ENCODE measurements around the gene EEF1AKMT2.
"Not testable (repeated sequence)": the region's sequence is repeated elsewhere in the genome, so short reads cannot be mapped to it uniquely, and the experiment has no call there.

The EEF1AKMT2 gene

GRCh38 chr10:124791547-124792348 is at the start of gene EEF1AKMT2:
Gene EEF1AKMT2 (minus strand): TSS chr10:124791887. CDS start chr10:124791833, 54 bp downstream.
- H3K4me3 Mint-ChIP-seq, result peak within 1 kb of the TSS; percentile 98
- peak within 1 kb of the TSS; percentile 98 for H3K27ac Mint-ChIP-seq
- H3K27me3 Mint-ChIP-seq, result no peaks in the 10 kb centered on the region
- no peaks in the 10 kb centered on the region for H3K9me3 Mint-ChIP-seq
- H3K36me3 Mint-ChIP-seq, result peaks cover 3% of the 10 kb centered on the region
- peaks cover 21% of the 10 kb centered on the region for H3K4me1 Mint-ChIP-seq

- Mint-ChIP-seq H3K27ac (no peak overlapping the region), H3K9me3 (no peaks in the 10 kb centered on the region), H3K27me3 (no peaks in the 10 kb centered on the region), H3K4me3 (no peak overlapping the region), H3K36me3 (peaks cover 6% of the 10 kb centered on the region), H3K4me1 (no peaks in the 10 kb centered on the region)
Measured at GRCh38 chr10:124837687-124838086, 46.0 kb upstream of the EEF1AKMT2 start.

GRCh38 chr10:124831116-124831515 is 39.4 kb upstream of the EEF1AKMT2 start:
- Mint-ChIP-seq H3K36me3 (peaks cover 4% of the 10 kb centered on the region), H3K4me1 (no peaks in the 10 kb centered on the region), H3K4me3 (no peak overlapping the region), H3K27ac (no peak overlapping the region), H3K27me3 (no peaks in the 10 kb centered on the region), H3K9me3 (no peaks in the 10 kb centered on the region)

DNA sequence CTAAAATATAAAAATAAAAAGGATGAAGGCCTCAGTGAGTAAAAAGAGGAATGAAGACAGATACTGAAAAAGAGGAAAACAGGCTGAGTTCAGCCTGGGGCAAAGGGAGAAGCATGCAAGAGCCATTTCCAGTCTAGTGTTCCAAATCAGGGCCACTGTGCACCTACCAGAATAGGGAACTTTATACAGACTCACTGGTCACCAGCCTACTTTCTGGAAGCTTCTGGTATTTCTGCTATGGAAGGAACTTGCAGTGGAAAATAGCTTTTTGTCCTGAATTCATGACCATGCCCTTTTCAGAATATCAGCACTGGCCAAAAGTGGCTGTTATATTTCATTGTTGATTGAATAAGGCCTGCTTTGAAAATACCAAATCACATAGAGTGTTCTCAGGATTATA is 38.8 kb upstream of the EEF1AKMT2 start:
- H3K27me3 Mint-ChIP-seq, result no peaks in the 10 kb centered on the region
- H3K4me3 Mint-ChIP-seq, result no peak overlapping the region
- H3K27ac Mint-ChIP-seq, result no peak overlapping the region
- no peaks in the 10 kb centered on the region for H3K9me3 Mint-ChIP-seq
- H3K36me3 Mint-ChIP-seq, result peaks cover 2% of the 10 kb centered on the region
- no peaks in the 10 kb centered on the region for H3K4me1 Mint-ChIP-seq

- Mint-ChIP-seq H3K9me3 (no peaks in the 10 kb centered on the region), H3K4me3 (no peak overlapping the region), H3K27me3 (no peaks in the 10 kb centered on the region), H3K36me3 (peaks cover 2% of the 10 kb centered on the region), H3K4me1 (no peaks in the 10 kb centered on the region), H3K27ac (no peak overlapping the region)
Measured at GRCh38 chr10:124829447-124830115, 37.9 kb upstream of the EEF1AKMT2 start.

GRCh38 chr10:124827474-124827873 is 35.8 kb upstream of the EEF1AKMT2 start:
- Mint-ChIP-seq H3K9me3 (no peaks in the 10 kb centered on the region), H3K36me3 (peaks cover 2% of the 10 kb centered on the region), H3K4me1 (no peaks in the 10 kb centered on the region), H3K4me3 (no peak overlapping the region), H3K27me3 (no peaks in the 10 kb centered on the region), H3K27ac (no peak overlapping the region)

DNA sequence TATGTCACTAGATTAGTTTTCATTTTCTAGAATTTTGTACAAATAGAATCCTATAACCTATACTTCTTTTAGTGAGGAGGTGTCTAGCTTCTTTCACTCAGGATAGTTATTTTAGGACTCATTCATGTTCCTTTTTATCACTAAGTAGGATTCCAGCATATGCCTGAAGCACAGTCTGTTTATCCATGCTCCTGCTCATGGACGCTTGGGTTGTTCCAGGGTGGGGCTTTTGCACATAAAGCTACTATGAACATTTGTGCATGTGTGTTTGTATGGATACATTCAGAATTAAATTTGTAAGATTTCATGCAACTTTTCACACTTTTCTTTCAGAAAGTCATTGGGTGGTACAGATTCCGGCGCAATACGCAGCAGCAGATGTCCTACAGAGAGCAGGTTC is 34.6 kb upstream of the EEF1AKMT2 start:
- Mint-ChIP-seq H3K9me3 (no peaks in the 10 kb centered on the region), H3K27me3 (no peaks in the 10 kb centered on the region), H3K36me3 (peaks cover 5% of the 10 kb centered on the region), H3K4me3 (no peak overlapping the region), H3K27ac (no peak overlapping the region), H3K4me1 (no peaks in the 10 kb centered on the region)

DNA sequence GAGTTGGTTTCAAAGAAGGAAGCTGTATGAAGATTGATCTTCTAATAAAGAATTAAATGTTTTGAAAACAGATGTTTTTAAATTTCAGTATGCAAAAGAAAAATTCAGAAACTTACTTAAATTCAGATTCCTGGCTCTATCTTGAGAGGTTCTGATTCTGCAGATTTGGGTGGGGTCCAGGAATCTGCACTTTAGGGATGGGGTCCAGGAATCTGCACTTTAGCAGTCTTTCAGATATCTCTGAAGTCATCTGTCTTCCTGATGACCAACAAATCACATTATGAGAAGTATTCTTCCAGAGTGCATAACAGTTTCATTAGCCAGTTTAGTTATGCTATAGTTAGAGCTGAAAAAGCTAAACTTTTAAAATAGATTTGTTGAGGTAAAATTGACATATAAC is 34.0 kb upstream of the EEF1AKMT2 start:
- no peak overlapping the region for H3K4me3 Mint-ChIP-seq
- H3K9me3 Mint-ChIP-seq, result no peaks in the 10 kb centered on the region
- H3K27me3 Mint-ChIP-seq, result no peaks in the 10 kb centered on the region
- peaks cover 5% of the 10 kb centered on the region for H3K36me3 Mint-ChIP-seq
- H3K4me1 Mint-ChIP-seq, result no peaks in the 10 kb centered on the region
- no peak overlapping the region for H3K27ac Mint-ChIP-seq

- not testable (repeated sequence) for H3K36me3 Mint-ChIP-seq
Measured at GRCh38 chr10:124824932-124825331, 33.2 kb upstream of the EEF1AKMT2 start.

GRCh38 chr10:124824507-124824906 is 32.8 kb upstream of the EEF1AKMT2 start:
- H3K9me3 Mint-ChIP-seq, result no peaks in the 10 kb centered on the region
- no peaks in the 10 kb centered on the region for H3K27me3 Mint-ChIP-seq
- H3K27ac Mint-ChIP-seq, result no peak overlapping the region
- H3K36me3 Mint-ChIP-seq, result peaks cover 8% of the 10 kb centered on the region
- H3K4me1 Mint-ChIP-seq, result no peaks in the 10 kb centered on the region
- no peak overlapping the region for H3K4me3 Mint-ChIP-seq

More at GRCh38 chr10:124824932-124825331, 33.2 kb upstream of the EEF1AKMT2 start:
- H3K4me3 Mint-ChIP-seq, H3K27me3 Mint-ChIP-seq, H3K4me1 Mint-ChIP-seq, H3K27ac Mint-ChIP-seq, H3K9me3 Mint-ChIP-seq: not testable (repeated sequence)

DNA sequence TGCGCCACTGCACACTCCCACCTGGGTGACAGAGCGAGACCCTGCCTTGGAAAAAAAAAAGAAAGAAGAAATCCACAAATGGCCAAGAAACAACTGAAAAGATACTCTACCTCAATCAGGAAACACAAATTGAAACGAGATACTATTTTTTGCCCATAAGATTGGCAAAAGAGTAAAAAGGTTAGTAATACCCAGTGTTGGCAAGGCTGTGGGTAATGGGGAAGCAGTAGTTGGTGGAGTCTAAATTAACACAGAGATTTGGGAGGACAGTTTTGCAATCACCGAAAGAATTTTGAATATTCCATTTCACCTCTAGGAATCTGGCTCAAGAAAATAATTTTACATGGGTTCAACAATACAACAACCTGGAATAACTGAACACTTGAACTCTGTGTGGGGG is 29.8 kb upstream of the EEF1AKMT2 start:
- no peak overlapping the region for H3K27ac Mint-ChIP-seq
- no peaks in the 10 kb centered on the region for H3K9me3 Mint-ChIP-seq
- H3K4me3 Mint-ChIP-seq, result no peak overlapping the region
- H3K27me3 Mint-ChIP-seq, result no peaks in the 10 kb centered on the region
- H3K4me1 Mint-ChIP-seq, result no peaks in the 10 kb centered on the region
- peaks cover 10% of the 10 kb centered on the region for H3K36me3 Mint-ChIP-seq

DNA sequence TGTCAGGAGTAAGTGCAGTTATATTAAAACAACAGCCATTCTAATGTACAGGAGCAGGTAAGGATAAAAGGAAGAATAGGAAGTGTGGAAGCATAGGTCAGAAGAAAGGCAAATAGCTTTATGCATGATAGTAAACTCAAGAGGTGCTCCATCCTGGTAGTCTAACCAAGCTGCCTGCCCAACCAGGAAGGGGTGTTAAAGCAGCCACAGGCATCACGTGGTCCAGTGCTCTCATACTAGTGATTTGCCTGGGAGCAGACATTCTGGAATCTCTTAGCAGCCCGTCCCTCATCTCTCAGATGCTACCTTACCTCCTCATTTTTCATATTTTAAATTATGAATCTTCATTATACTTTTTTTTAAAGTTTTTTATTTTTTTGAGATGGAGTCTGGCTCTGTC is 28.4 kb upstream of the EEF1AKMT2 start:
- Mint-ChIP-seq H3K4me1 (no peaks in the 10 kb centered on the region), H3K4me3 (no peak overlapping the region), H3K36me3 (peaks cover 12% of the 10 kb centered on the region), H3K27me3 (no peaks in the 10 kb centered on the region), H3K27ac (no peak overlapping the region), H3K9me3 (no peaks in the 10 kb centered on the region)

GRCh38 chr10:124802313-124802675 is 10.6 kb upstream of the EEF1AKMT2 start:
- Mint-ChIP-seq H3K36me3 (no peaks in the 10 kb centered on the region), H3K27me3 (no peaks in the 10 kb centered on the region), H3K4me1 (peaks cover 16% of the 10 kb centered on the region), H3K4me3 (peak overlapping the region; percentile 93), H3K9me3 (no peaks in the 10 kb centered on the region), H3K27ac (peak overlapping the region; percentile 84)

- H3K4me3 Mint-ChIP-seq, result no peak overlapping the region
Measured at GRCh38 chr10:124799211-124799610, 7.5 kb upstream of the EEF1AKMT2 start.

DNA sequence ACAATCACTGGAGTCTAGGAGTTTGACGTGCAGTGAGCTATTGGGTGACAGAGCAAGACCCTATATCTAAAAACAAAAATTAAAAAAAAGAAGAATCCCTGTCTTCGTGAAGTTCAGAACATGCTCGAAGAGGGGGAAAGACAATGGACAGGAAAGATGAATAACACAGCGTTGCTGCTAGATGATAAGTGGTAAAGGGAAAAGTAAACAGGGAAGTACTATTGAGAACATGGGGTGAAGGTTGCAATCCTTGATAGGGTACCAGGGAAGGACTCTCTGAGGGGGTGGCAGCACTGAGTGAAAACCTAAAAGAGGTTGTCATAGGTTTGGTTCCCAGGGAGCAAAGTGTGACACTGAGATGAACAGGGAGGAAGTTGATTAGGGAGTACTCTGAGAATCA is 7.1 kb upstream of the EEF1AKMT2 start:
- Mint-ChIP-seq H3K36me3 (no peaks in the 10 kb centered on the region), H3K4me3 (no peak overlapping the region), H3K27me3 (no peaks in the 10 kb centered on the region), H3K9me3 (no peaks in the 10 kb centered on the region), H3K4me1 (peaks cover 16% of the 10 kb centered on the region), H3K27ac (no peak overlapping the region)

More at GRCh38 chr10:124799211-124799610, 7.5 kb upstream of the EEF1AKMT2 start:
- H3K27ac Mint-ChIP-seq, result no peak overlapping the region
- H3K9me3 Mint-ChIP-seq, result no peaks in the 10 kb centered on the region
- no peaks in the 10 kb centered on the region for H3K27me3 Mint-ChIP-seq
- H3K36me3 Mint-ChIP-seq, result no peaks in the 10 kb centered on the region
- H3K4me1 Mint-ChIP-seq, result peaks cover 16% of the 10 kb centered on the region

DNA sequence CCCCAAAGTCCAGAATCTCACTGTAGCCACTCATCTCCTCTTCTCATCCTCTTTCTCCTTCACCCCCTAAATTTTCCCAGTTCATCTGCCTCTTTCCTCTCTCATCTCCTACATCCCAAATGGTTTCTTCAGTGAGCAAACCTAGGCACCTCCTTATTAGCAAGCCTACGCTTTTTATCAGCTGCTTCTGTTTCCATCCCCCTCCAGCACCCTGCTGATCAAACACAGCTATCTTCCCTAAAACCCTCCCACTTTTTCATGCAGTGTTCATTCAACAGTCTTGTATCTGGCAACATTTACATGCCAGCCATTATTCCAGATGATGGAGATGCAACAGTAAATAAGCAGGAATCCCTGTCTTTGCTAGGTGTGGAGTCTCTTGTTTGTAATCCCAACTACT is 6.7 kb upstream of the EEF1AKMT2 start:
- Mint-ChIP-seq H3K27me3 (no peaks in the 10 kb centered on the region), H3K36me3 (no peaks in the 10 kb centered on the region), H3K27ac (peak overlapping the region; percentile 7), H3K9me3 (no peaks in the 10 kb centered on the region), H3K4me1 (peaks cover 16% of the 10 kb centered on the region), H3K4me3 (no peak overlapping the region)
